ENCODE measurements around the gene SF3B5. TPM values are rescaled to one million over a fixed set of nuclear protein-coding genes. Genes with fewer than 3 reads are reported as not detected.

The SF3B5 gene
- total RNA-seq, 2 experiments from 2014 or later, result 113 to 124 TPM

DNA sequence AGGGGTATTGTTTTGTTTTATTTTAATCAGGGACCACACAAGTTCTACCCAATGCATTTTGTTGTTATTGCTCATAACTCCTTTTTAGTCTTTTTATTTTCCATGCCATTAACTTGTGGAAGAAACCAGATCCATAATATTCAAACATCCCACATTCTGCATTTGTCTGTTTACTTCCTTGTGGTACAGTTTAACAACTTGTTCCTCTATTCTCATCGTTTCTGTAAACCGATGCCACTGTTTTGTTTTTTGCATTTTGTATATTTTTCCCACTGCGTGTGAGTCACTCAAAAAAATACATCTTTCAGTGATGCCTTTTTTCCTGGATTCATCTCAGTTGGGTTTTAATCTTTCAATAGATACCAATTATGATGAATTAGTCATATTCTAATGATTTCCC lies 22.3 kb downstream of the SF3B5 start:
- Mint-ChIP-seq H3K9me3 (no peaks in the 10 kb centered on the region), H3K27ac (no peak overlapping the region), H3K27me3 (no peaks in the 10 kb centered on the region), H3K4me1 (ENCODE audit: low read depth) (no peaks in the 10 kb centered on the region), H3K36me3 (ENCODE audit: low read depth) (no peaks in the 10 kb centered on the region), H3K4me3 (no peak overlapping the region)
- no peaks in the 10 kb centered on the region for H3K4me1 ChIP-seq (ENCODE audit: insufficient read depth, low read length)
- no peak for DNase-seq
- intact Hi-C loops (cut with DNase I, micrococcal nuclease), result no loop called here
- ATAC-seq (ENCODE audit: poor library complexity), result no peak
- no peaks in the 10 kb centered on the region for H3K9me3 ChIP-seq (ENCODE audit: control insufficient read depth in 1 of 2, insufficient read depth in 1 of 2, low read length in 2 of 2)
- H3K27ac ChIP-seq (ENCODE audit: low read depth in 1 of 2, low read length in 2 of 2), result no peak overlapping the region
- TF ChIP-seq, protein P1, sequence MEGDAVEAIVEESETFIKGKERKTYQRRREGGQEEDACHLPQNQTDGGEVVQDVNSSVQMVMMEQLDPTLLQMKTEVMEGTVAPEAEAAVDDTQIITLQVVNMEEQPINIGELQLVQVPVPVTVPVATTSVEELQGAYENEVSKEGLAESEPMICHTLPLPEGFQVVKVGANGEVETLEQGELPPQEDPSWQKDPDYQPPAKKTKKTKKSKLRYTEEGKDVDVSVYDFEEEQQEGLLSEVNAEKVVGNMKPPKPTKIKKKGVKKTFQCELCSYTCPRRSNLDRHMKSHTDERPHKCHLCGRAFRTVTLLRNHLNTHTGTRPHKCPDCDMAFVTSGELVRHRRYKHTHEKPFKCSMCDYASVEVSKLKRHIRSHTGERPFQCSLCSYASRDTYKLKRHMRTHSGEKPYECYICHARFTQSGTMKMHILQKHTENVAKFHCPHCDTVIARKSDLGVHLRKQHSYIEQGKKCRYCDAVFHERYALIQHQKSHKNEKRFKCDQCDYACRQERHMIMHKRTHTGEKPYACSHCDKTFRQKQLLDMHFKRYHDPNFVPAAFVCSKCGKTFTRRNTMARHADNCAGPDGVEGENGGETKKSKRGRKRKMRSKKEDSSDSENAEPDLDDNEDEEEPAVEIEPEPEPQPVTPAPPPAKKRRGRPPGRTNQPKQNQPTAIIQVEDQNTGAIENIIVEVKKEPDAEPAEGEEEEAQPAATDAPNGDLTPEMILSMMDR (IDR thresholded peaks at IDR 0.05), result no peak
- ChIA-PET CTCF (no interaction called here), POLR2A (no interaction called here)
- H3K4me3 ChIP-seq (ENCODE audit: low read length), result no peak overlapping the region
- H3K27me3 ChIP-seq (ENCODE audit: control insufficient read depth in 1 of 2, insufficient read depth in 2 of 2, low read length in 2 of 2), result no peaks in the 10 kb centered on the region
- no peaks in the 10 kb centered on the region for H3K36me3 ChIP-seq (ENCODE audit: insufficient read depth, low read length)

DNA sequence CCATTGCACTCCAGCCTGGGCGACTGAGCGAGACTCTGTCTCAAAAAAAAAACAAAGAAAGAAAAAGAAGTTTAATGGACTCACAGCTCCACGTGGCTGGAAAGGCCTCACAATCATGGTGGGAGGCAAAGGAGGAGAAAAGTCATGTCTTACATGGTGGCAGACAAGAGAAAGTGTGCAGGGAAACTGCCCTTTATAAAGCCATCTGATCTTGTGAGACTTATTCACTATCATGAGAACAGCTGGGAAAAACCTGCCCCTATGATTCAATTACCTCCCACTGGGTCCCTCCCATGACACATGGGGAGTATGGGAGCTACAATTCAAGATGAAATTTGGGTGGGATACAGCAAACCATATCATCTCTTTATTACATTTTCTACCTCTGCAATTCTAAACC lies 25.9 kb downstream of the SF3B5 start:
- POLR2A ChIA-PET, result interaction anchor here (0.6 kb wide), 1 partner anchor 41 kb away, joined by 3 read pairs; no protein-coding TSS in a partner anchor
- no peaks in the 10 kb centered on the region for H3K9me3 ChIP-seq (ENCODE audit: control insufficient read depth in 1 of 2, insufficient read depth in 1 of 2, low read length in 2 of 2)
- no peak overlapping the region for H3K4me3 ChIP-seq (ENCODE audit: low read length)
- no peak overlapping the region for H3K27ac Mint-ChIP-seq
- no peak overlapping the region for H3K27ac ChIP-seq (ENCODE audit: low read depth in 1 of 2, low read length in 2 of 2)
- intact Hi-C loops (cut with DNase I, micrococcal nuclease), result loop anchor here in 1 of 2 experiments (10.0 kb wide), 1 partner anchor 1925 kb away; the partner anchor contains the start of genes NMBR and VTA1
- no peaks in the 10 kb centered on the region for H3K36me3 Mint-ChIP-seq (ENCODE audit: low read depth)
- TF ChIP-seq, protein P1 (IDR thresholded peaks at IDR 0.05), result no peak
- DNase-seq (no peak), ATAC-seq (ENCODE audit: poor library complexity) (no peak)
- peaks cover 16% of the 10 kb centered on the region for H3K4me1 Mint-ChIP-seq (ENCODE audit: low read depth)
- H3K27me3 Mint-ChIP-seq, result no peaks in the 10 kb centered on the region
- H3K36me3 ChIP-seq (ENCODE audit: insufficient read depth, low read length), result no peaks in the 10 kb centered on the region
- no peaks in the 10 kb centered on the region for H3K27me3 ChIP-seq (ENCODE audit: control insufficient read depth in 1 of 2, insufficient read depth in 2 of 2, low read length in 2 of 2)
- no peaks in the 10 kb centered on the region for H3K9me3 Mint-ChIP-seq
- CTCF ChIA-PET, result interaction anchor here (1.4 kb wide), 1 partner anchor 56 kb away, joined by 3 read pairs; no protein-coding TSS in a partner anchor
- H3K4me3 Mint-ChIP-seq, result no peak overlapping the region
- peaks cover 7% of the 10 kb centered on the region for H3K4me1 ChIP-seq (ENCODE audit: insufficient read depth, low read length)

DNA sequence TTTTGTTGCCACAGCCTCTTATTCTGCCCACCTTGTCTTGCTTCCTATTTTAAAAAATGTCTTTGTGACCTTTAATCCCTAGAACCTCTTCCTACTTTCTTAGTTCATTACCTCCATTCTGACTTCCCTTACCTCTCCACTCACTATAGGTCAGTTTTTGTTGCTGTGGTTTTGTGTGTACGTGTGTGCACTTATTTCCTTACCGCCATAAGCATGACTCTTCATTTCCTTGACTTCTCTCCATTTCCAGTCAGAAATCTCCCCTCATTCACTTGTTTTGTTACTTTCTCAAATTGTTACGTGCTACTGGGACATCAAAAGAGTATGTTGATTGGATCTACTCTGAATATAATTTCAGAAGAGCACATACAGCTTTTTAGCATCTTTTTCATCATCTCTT lies 26.6 kb downstream of the SF3B5 start:
- TF ChIP-seq, protein P1 (IDR thresholded peaks at IDR 0.05), result no peak
- no peak for DNase-seq
- Histone ChIP-seq H3K27ac (ENCODE audit: low read depth in 1 of 2, low read length in 2 of 2) (no peak overlapping the region), H3K36me3 (ENCODE audit: insufficient read depth, low read length) (no peaks in the 10 kb centered on the region), H3K4me1 (ENCODE audit: insufficient read depth, low read length) (peaks cover 8% of the 10 kb centered on the region), H3K4me3 (ENCODE audit: low read length) (no peak overlapping the region), H3K9me3 (ENCODE audit: control insufficient read depth in 1 of 2, insufficient read depth in 1 of 2, low read length in 2 of 2) (no peaks in the 10 kb centered on the region), H3K27me3 (ENCODE audit: control insufficient read depth in 1 of 2, insufficient read depth in 2 of 2, low read length in 2 of 2) (no peaks in the 10 kb centered on the region)
- POLR2A ChIA-PET, result interaction anchor here (0.6 kb wide), 1 partner anchor 40 kb away, joined by 3 read pairs; no protein-coding TSS in a partner anchor
- CTCF ChIA-PET, result interaction anchor here (1.4 kb wide), 1 partner anchor 55 kb away, joined by 3 read pairs; no protein-coding TSS in a partner anchor
- intact Hi-C loops (cut with DNase I, micrococcal nuclease), result loop anchor here in 1 of 2 experiments (10.0 kb wide), 1 partner anchor 1924 kb away; the partner anchor contains the start of genes NMBR and VTA1
- no peak for ATAC-seq (ENCODE audit: poor library complexity)
- no peaks in the 10 kb centered on the region for H3K27me3 Mint-ChIP-seq
- no peaks in the 10 kb centered on the region for H3K9me3 Mint-ChIP-seq
- H3K4me3 Mint-ChIP-seq, result no peak overlapping the region
- H3K36me3 Mint-ChIP-seq (ENCODE audit: low read depth), result no peaks in the 10 kb centered on the region
- no peak overlapping the region for H3K27ac Mint-ChIP-seq
- peaks cover 16% of the 10 kb centered on the region for H3K4me1 Mint-ChIP-seq (ENCODE audit: low read depth)
